ENCODE measurements around the gene CPAMD8.

Gene CPAMD8

GRCh38 chr19:17026706-17027534, at the start of gene CPAMD8:
Gene CPAMD8, minus strand, starts transcription at chr19:17026810. Its CDS starts 168 bp downstream, at chr19:17026642.
- Histone ChIP-seq H3K36me3 (ENCODE audit: control insufficient read depth in 1 of 2, insufficient read depth in 2 of 2, low read length in 2 of 2) (no peaks in the 10 kb centered on the region), H3K27ac (ENCODE audit: low read depth, low read length) (no peak within 1 kb of the TSS), H3K4me3 (ENCODE audit: low read depth in 1 of 2, low read length in 2 of 2) (peak within 1 kb of the TSS in 1 of 2 donors; percentile 32), H3K9me3 (ENCODE audit: control insufficient read depth in 1 of 2, low read length in 2 of 2) (peaks cover 0 to 2% of the 10 kb centered on the region in 2 donors), H3K4me1 (ENCODE audit: control insufficient read depth in 1 of 2, insufficient read depth in 2 of 2, low read length in 2 of 2) (peaks cover 0 to 4% of the 10 kb centered on the region in 2 donors), H3K9ac (ENCODE audit: low read depth in 1 of 2, low read length in 2 of 2) (no peak within 1 kb of the TSS), H3K27me3 (ENCODE audit: control insufficient read depth in 1 of 2, insufficient read depth in 2 of 2, low read length in 2 of 2) (peaks cover 28 to 34% of the 10 kb centered on the region in 2 donors)

DNA sequence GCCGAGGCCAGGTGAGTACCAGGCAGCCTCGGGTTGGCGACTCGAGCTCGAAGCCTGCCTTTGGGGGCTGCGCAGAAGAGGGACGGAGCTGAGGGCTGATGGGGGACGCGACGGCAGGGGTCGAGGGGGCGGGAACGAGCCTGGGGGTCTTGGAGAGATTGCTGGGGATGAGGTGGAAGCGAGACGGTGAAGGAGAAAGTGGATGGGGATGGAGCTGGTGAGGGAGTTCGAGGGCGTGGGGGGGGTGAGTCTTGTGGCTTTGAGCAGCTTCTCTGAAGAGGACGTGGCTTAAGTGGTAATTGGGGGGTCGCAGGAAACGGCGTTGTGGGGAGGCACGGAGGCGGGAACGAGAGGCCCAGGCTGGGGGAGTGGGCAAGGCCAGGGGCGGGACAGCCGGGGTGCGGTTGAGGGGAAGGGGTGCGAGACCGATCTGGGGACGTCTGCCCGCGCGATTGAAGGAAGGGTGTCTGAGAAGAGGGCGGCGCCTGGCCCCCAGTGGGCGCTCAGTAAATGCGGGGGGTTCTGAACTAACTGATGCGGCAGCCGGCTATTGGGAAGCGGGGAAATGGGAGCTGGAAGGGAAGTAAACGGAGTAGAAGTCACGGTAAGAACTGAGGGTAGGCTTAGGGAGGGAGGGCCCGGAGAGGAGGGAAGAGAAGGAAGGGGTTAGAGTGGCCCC, 49.4 kb upstream of the CPAMD8 start:
- Histone ChIP-seq H3K4me1 (ENCODE audit: control insufficient read depth in 1 of 2, insufficient read depth in 2 of 2, low read length in 2 of 2) (peaks cover 35 to 52% of the 10 kb centered on the region in 2 donors), H3K36me3 (ENCODE audit: control insufficient read depth in 1 of 2, insufficient read depth in 2 of 2, low read length in 2 of 2) (peaks cover 0 to 5% of the 10 kb centered on the region in 2 donors)

GRCh38 chr19:17075035-17075863, 48.6 kb upstream of the CPAMD8 start, which contains the start of the genes HAUS8 and MYO9B:
Gene HAUS8, minus strand, starts transcription at chr19:17075452. Its CDS starts 30 bp downstream, at chr19:17075422.
Gene MYO9B, plus strand, starts transcription at chr19:17075777. Its CDS starts 25,941 bp downstream, at chr19:17101718.
- Histone ChIP-seq H3K27ac (ENCODE audit: low read depth, low read length) (peak within 1 kb of the TSS; percentile 72), H3K27me3 (ENCODE audit: control insufficient read depth in 1 of 2, insufficient read depth in 2 of 2, low read length in 2 of 2) (no peaks in the 10 kb centered on the region), H3K9ac (ENCODE audit: low read depth in 1 of 2, low read length in 2 of 2) (peak within 1 kb of the TSS; percentile 91 to 95), H3K4me3 (ENCODE audit: low read depth in 1 of 2, low read length in 2 of 2) (peak within 1 kb of the TSS; percentile 96 to 97), H3K4me1 (ENCODE audit: control insufficient read depth in 1 of 2, insufficient read depth in 2 of 2, low read length in 2 of 2) (peaks cover 35 to 48% of the 10 kb centered on the region in 2 donors), H3K9me3 (ENCODE audit: control insufficient read depth in 1 of 2, low read length in 2 of 2) (no peaks in the 10 kb centered on the region), H3K36me3 (ENCODE audit: control insufficient read depth in 1 of 2, insufficient read depth in 2 of 2, low read length in 2 of 2) (peaks cover 0 to 8% of the 10 kb centered on the region in 2 donors)

More for the DNA sequence above, 49.4 kb upstream of the CPAMD8 start:
- H3K9ac ChIP-seq (ENCODE audit: low read depth in 1 of 2, low read length in 2 of 2): peak overlapping the region; percentile 77 to 91
- H3K9me3 ChIP-seq (ENCODE audit: control insufficient read depth in 1 of 2, low read length in 2 of 2): no peaks in the 10 kb centered on the region
- H3K4me3 ChIP-seq (ENCODE audit: low read depth in 1 of 2, low read length in 2 of 2): peak overlapping the region; percentile 92 to 93
- H3K27me3 ChIP-seq (ENCODE audit: control insufficient read depth in 1 of 2, insufficient read depth in 2 of 2, low read length in 2 of 2): no peaks in the 10 kb centered on the region
- peak overlapping the region; percentile 72 for H3K27ac ChIP-seq (ENCODE audit: low read depth, low read length)

- Histone ChIP-seq H3K27me3 (ENCODE audit: control insufficient read depth in 1 of 2, insufficient read depth in 2 of 2, low read length in 2 of 2) (no peaks in the 10 kb centered on the region), H3K9me3 (ENCODE audit: control insufficient read depth in 1 of 2, low read length in 2 of 2) (no peaks in the 10 kb centered on the region), H3K9ac (ENCODE audit: low read depth in 1 of 2, low read length in 2 of 2) (peak overlapping the region; percentile 85 to 95), H3K4me1 (ENCODE audit: control insufficient read depth in 1 of 2, insufficient read depth in 2 of 2, low read length in 2 of 2) (peaks cover 35 to 47% of the 10 kb centered on the region in 2 donors), H3K4me3 (ENCODE audit: low read depth in 1 of 2, low read length in 2 of 2) (peak overlapping the region; percentile 96 to 97), H3K27ac (ENCODE audit: low read depth, low read length) (peak overlapping the region; percentile 62), H3K36me3 (ENCODE audit: control insufficient read depth in 1 of 2, insufficient read depth in 2 of 2, low read length in 2 of 2) (peaks cover 0 to 10% of the 10 kb centered on the region in 2 donors)
Measured at GRCh38 chr19:17074634-17075034, 48.0 kb upstream of the CPAMD8 start.

GRCh38 chr19:17073869-17074633, 47.4 kb upstream of the CPAMD8 start:
- Histone ChIP-seq H3K27me3 (ENCODE audit: control insufficient read depth in 1 of 2, insufficient read depth in 2 of 2, low read length in 2 of 2) (no peaks in the 10 kb centered on the region), H3K27ac (ENCODE audit: low read depth, low read length) (no peak overlapping the region), H3K9ac (ENCODE audit: low read depth in 1 of 2, low read length in 2 of 2) (peak overlapping the region; percentile 85 to 95), H3K9me3 (ENCODE audit: control insufficient read depth in 1 of 2, low read length in 2 of 2) (no peaks in the 10 kb centered on the region), H3K4me1 (ENCODE audit: control insufficient read depth in 1 of 2, insufficient read depth in 2 of 2, low read length in 2 of 2) (peaks cover 32 to 41% of the 10 kb centered on the region in 2 donors), H3K4me3 (ENCODE audit: low read depth in 1 of 2, low read length in 2 of 2) (peak overlapping the region; percentile 96 to 97), H3K36me3 (ENCODE audit: control insufficient read depth in 1 of 2, insufficient read depth in 2 of 2, low read length in 2 of 2) (peaks cover 0 to 11% of the 10 kb centered on the region in 2 donors)

DNA sequence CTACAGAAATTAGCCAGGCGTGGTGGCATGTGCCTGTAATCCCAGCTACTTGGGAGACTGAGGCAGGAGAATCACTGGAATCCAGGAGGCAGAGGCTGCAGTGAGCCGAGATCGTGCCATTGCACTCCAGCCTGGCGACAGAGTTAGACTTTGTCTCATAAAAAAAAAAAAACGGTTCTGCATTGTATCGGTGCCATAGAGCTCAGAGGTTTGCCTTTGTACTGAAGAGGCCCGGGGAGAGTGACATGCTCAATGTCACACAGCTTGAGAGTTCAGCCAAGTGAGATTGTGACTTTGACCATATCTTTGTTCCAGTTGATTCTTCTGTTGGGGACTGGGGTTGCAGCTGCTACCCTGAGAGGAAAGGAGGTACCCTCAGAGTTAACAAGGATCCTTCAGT, 44.3 kb upstream of the CPAMD8 start:
- H3K27ac ChIP-seq (ENCODE audit: low read depth, low read length): no peak overlapping the region
- no peaks in the 10 kb centered on the region for H3K9me3 ChIP-seq (ENCODE audit: control insufficient read depth in 1 of 2, low read length in 2 of 2)
- peaks cover 13 to 21% of the 10 kb centered on the region in 2 donors for H3K4me1 ChIP-seq (ENCODE audit: control insufficient read depth in 1 of 2, insufficient read depth in 2 of 2, low read length in 2 of 2)

GRCh38 chr19:17070421-17070820, 43.8 kb upstream of the CPAMD8 start:
- H3K27ac ChIP-seq (ENCODE audit: low read depth, low read length): no peak overlapping the region
- H3K4me1 ChIP-seq (ENCODE audit: control insufficient read depth in 1 of 2, insufficient read depth in 2 of 2, low read length in 2 of 2): peaks cover 13 to 21% of the 10 kb centered on the region in 2 donors
- peaks cover 0 to 25% of the 10 kb centered on the region in 2 donors for H3K36me3 ChIP-seq (ENCODE audit: control insufficient read depth in 1 of 2, insufficient read depth in 2 of 2, low read length in 2 of 2)
- no peaks in the 10 kb centered on the region for H3K9me3 ChIP-seq (ENCODE audit: control insufficient read depth in 1 of 2, low read length in 2 of 2)
- no peak overlapping the region for H3K9ac ChIP-seq (ENCODE audit: low read depth in 1 of 2, low read length in 2 of 2)
- no peak overlapping the region for H3K4me3 ChIP-seq (ENCODE audit: low read depth in 1 of 2, low read length in 2 of 2)
- H3K27me3 ChIP-seq (ENCODE audit: control insufficient read depth in 1 of 2, insufficient read depth in 2 of 2, low read length in 2 of 2): no peaks in the 10 kb centered on the region

More for the DNA sequence above, 44.3 kb upstream of the CPAMD8 start:
- Histone ChIP-seq H3K4me3 (ENCODE audit: low read depth in 1 of 2, low read length in 2 of 2) (no peak overlapping the region), H3K27me3 (ENCODE audit: control insufficient read depth in 1 of 2, insufficient read depth in 2 of 2, low read length in 2 of 2) (no peaks in the 10 kb centered on the region), H3K9ac (ENCODE audit: low read depth in 1 of 2, low read length in 2 of 2) (no peak overlapping the region), H3K36me3 (ENCODE audit: control insufficient read depth in 1 of 2, insufficient read depth in 2 of 2, low read length in 2 of 2) (peaks cover 0 to 25% of the 10 kb centered on the region in 2 donors)

DNA sequence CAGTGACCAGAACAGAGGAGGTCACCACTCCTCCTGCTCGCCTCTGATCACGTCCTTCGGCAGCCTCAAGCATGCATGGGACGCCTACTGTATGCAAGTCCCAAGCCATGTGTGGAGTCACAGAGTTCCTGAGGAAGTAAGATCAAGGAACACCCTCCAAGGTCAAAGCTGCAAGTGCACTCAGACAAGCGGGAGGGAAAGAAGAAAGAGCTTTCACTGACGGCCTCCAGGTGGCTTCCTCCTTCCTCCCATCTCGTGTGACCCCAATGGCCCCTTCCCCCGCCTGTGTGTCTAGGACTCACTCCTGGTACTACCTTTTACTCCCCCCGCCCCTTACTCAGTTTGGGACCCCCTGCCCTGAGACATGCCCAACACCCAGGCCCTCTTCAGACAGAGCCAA, 42.6 kb upstream of the CPAMD8 start:
- H3K9me3 ChIP-seq (ENCODE audit: control insufficient read depth in 1 of 2, low read length in 2 of 2): no peaks in the 10 kb centered on the region
- no peak overlapping the region for H3K27ac ChIP-seq (ENCODE audit: low read depth, low read length)
- H3K27me3 ChIP-seq (ENCODE audit: control insufficient read depth in 1 of 2, insufficient read depth in 2 of 2, low read length in 2 of 2): no peaks in the 10 kb centered on the region
- H3K4me1 ChIP-seq (ENCODE audit: control insufficient read depth in 1 of 2, insufficient read depth in 2 of 2, low read length in 2 of 2): peaks cover 6 to 16% of the 10 kb centered on the region in 2 donors
- H3K4me3 ChIP-seq (ENCODE audit: low read depth in 1 of 2, low read length in 2 of 2): no peak overlapping the region
- no peak overlapping the region for H3K9ac ChIP-seq (ENCODE audit: low read depth in 1 of 2, low read length in 2 of 2)
- peaks cover 0 to 32% of the 10 kb centered on the region in 2 donors for H3K36me3 ChIP-seq (ENCODE audit: control insufficient read depth in 1 of 2, insufficient read depth in 2 of 2, low read length in 2 of 2)

GRCh38 chr19:17063428-17063827, 36.8 kb upstream of the CPAMD8 start:
- H3K36me3 ChIP-seq (ENCODE audit: control insufficient read depth in 1 of 2, insufficient read depth in 2 of 2, low read length in 2 of 2): peaks cover under 1 to 41% of the 10 kb centered on the region in 2 donors
- no peaks in the 10 kb centered on the region for H3K9me3 ChIP-seq (ENCODE audit: control insufficient read depth in 1 of 2, low read length in 2 of 2)
- H3K27ac ChIP-seq (ENCODE audit: low read depth, low read length): no peak overlapping the region
- no peak overlapping the region for H3K9ac ChIP-seq (ENCODE audit: low read depth in 1 of 2, low read length in 2 of 2)
- H3K4me1 ChIP-seq (ENCODE audit: control insufficient read depth in 1 of 2, insufficient read depth in 2 of 2, low read length in 2 of 2): peaks cover 4 to 7% of the 10 kb centered on the region in 2 donors
- no peaks in the 10 kb centered on the region for H3K27me3 ChIP-seq (ENCODE audit: control insufficient read depth in 1 of 2, insufficient read depth in 2 of 2, low read length in 2 of 2)
- no peak overlapping the region for H3K4me3 ChIP-seq (ENCODE audit: low read depth in 1 of 2, low read length in 2 of 2)

Data from duodenal mucosa (tissue), 2 donors.